AML-193 (cell line): Measurements from ENCODE around the gene AP1S3.

Experiments used
- DNase-seq, 2 experiments: peaks; one replicate each; lab custom pipeline; 2025; lab: John Stamatoyannopoulos, UW

AP1S3 gene

GRCh38 chr2:223760838-223761502 lies 76.4 kb downstream of the AP1S3 start:
- DNase-seq: peak; percentile 34 to 44

GRCh38 chr2:223759569-223760430 lies 77.6 kb downstream of the AP1S3 start:
- no peak for DNase-seq

- DNase-seq: no peak
These were observed 79.1 kb downstream of the AP1S3 start for GRCh38 chr2:223758131-223758840.

- no peak for DNase-seq
These were observed 83.4 kb downstream of the AP1S3 start for GRCh38 chr2:223753940-223754339.

- DNase-seq: no peak
These were observed 86.4 kb downstream of the AP1S3 start for GRCh38 chr2:223751012-223751411.

- DNase-seq: no peak
These were observed 89.9 kb downstream of the AP1S3 start for GRCh38 chr2:223747392-223748042.

GRCh38 chr2:223746611-223747010 lies 90.8 kb downstream of the AP1S3 start:
- DNase-seq: no peak

GRCh38 chr2:223744580-223744979 lies 92.8 kb downstream of the AP1S3 start:
- no peak for DNase-seq

GRCh38 chr2:223740679-223741078 lies 96.7 kb downstream of the AP1S3 start:
- no peak for DNase-seq

- no peak for DNase-seq
These were observed 100.2 kb downstream of the AP1S3 start for GRCh38 chr2:223737207-223737606.

GRCh38 chr2:223736488-223736887 lies 100.9 kb downstream of the AP1S3 start:
- no peak for DNase-seq

- DNase-seq: no peak
These were observed 101.6 kb downstream of the AP1S3 start for GRCh38 chr2:223735659-223736244.

GRCh38 chr2:223735035-223735640 lies 102.2 kb downstream of the AP1S3 start:
- DNase-seq: no peak

GRCh38 chr2:223734346-223734745 lies 103.0 kb downstream of the AP1S3 start:
- DNase-seq: no peak

GRCh38 chr2:223732346-223732745 lies 105.0 kb downstream of the AP1S3 start:
- DNase-seq: no peak

- no peak for DNase-seq
These were observed 105.9 kb downstream of the AP1S3 start for GRCh38 chr2:223731503-223731902.

GRCh38 chr2:223729781-223730180 lies 107.6 kb downstream of the AP1S3 start:
- no peak for DNase-seq

GRCh38 chr2:223727562-223727961 lies 109.8 kb downstream of the AP1S3 start:
- peak; percentile 49 to 57 for DNase-seq

GRCh38 chr2:223725986-223726970 lies 111.1 kb downstream of the AP1S3 start:
- no peak for DNase-seq

- DNase-seq: no peak
These were observed 111.9 kb downstream of the AP1S3 start for GRCh38 chr2:223725494-223725893.
